Measurements from ENCODE around the gene CHIC2. TPM values are rescaled to one million over a fixed set of nuclear protein-coding genes. Genes with fewer than 3 reads are reported as not detected.

The CHIC2 gene
- polyA plus RNA-seq, 1 donor (not counting 4 experiments of a cell fraction or from before 2014, with no cell fraction given) = 21.9 TPM

DNA sequence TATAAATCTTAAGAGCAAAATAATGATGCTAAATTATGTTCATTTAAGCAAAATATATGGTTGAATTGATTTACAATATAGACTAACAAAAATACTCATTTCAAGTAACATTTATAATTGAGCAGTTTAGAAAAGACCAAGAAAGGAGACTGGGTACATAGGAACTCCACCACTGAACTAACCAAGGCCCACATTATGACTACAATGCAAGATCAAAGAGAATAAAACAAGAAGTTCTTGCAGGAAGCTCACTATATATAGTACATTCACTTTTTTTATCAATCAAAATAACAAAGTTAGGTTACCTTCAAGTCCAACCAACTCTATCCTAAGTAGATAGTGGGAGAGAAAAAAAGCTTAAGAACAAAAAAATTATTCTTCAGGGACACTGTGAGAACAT lies 8.0 kb downstream of the CHIC2 start:
- H3K4me1 ChIP-seq (ENCODE audit: control insufficient read depth, extremely low read depth, insufficient read depth, low read length) = peaks cover 7% of the 10 kb centered on the region
- no peaks in the 10 kb centered on the region for H3K9me1 ChIP-seq (ENCODE audit: control insufficient read depth, extremely low read depth, insufficient read depth, low read length)
- H3K9ac ChIP-seq (ENCODE audit: control insufficient read depth, extremely low read depth, insufficient read depth, low read length) = no peak overlapping the region
- H3K27ac ChIP-seq (ENCODE audit: control insufficient read depth, insufficient read depth, low read length) = no peak overlapping the region
- H2AFZ ChIP-seq (ENCODE audit: control insufficient read depth, low read length) = no peak overlapping the region
- dilution Hi-C loops (cut with MboI; ENCODE audit: extremely low pct_ligation_motif_present, low sequenced_read_pairs) = no loop called here
- no peak for FAIRE-seq
- H4K20me1 ChIP-seq (ENCODE audit: control insufficient read depth, extremely low read depth, insufficient read depth, low read length) = no peaks in the 10 kb centered on the region
- H3K27me3 ChIP-seq (ENCODE audit: control insufficient read depth, extremely low read depth, insufficient read depth, low read length) = no peaks in the 10 kb centered on the region
- peaks cover 96% of the 10 kb centered on the region for H3K79me2 ChIP-seq (ENCODE audit: control insufficient read depth, insufficient read depth, low read length)
- TF ChIP-seq EZH2 (IDR thresholded peaks at IDR 0.05; ENCODE audit: low read length) = no peak
- TF ChIP-seq, protein P1, sequence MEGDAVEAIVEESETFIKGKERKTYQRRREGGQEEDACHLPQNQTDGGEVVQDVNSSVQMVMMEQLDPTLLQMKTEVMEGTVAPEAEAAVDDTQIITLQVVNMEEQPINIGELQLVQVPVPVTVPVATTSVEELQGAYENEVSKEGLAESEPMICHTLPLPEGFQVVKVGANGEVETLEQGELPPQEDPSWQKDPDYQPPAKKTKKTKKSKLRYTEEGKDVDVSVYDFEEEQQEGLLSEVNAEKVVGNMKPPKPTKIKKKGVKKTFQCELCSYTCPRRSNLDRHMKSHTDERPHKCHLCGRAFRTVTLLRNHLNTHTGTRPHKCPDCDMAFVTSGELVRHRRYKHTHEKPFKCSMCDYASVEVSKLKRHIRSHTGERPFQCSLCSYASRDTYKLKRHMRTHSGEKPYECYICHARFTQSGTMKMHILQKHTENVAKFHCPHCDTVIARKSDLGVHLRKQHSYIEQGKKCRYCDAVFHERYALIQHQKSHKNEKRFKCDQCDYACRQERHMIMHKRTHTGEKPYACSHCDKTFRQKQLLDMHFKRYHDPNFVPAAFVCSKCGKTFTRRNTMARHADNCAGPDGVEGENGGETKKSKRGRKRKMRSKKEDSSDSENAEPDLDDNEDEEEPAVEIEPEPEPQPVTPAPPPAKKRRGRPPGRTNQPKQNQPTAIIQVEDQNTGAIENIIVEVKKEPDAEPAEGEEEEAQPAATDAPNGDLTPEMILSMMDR (optimal IDR thresholded peaks at IDR 0.05 in 1 of 3, IDR thresholded peaks at IDR 0.05 in 1 of 3, conservative IDR thresholded peaks at IDR 0.05 in 1 of 3; ENCODE audit: extremely low read depth in 1 of 3, insufficient read depth in 2 of 3, low read length in 3 of 3) = no peak
- no peak for DNase-seq (ENCODE audit: low read depth, low spot score)
- no peaks in the 10 kb centered on the region for H3K36me3 ChIP-seq (ENCODE audit: control insufficient read depth in 2 of 2, extremely low read depth in 1 of 2, insufficient read depth in 2 of 2, low read length in 2 of 2)
- H3K4me3 ChIP-seq (ENCODE audit: control insufficient read depth in 2 of 3, extremely low read depth in 1 of 3, insufficient read depth in 2 of 3, low read depth in 1 of 3, low read length in 3 of 3) = no peak overlapping the region
- no peaks in the 10 kb centered on the region for H3K9me3 ChIP-seq (ENCODE audit: control insufficient read depth, low read depth, low read length)
- H3K4me2 ChIP-seq (ENCODE audit: control insufficient read depth, extremely low read depth, insufficient read depth, low read depth, low read length) = no peak overlapping the region

DNA sequence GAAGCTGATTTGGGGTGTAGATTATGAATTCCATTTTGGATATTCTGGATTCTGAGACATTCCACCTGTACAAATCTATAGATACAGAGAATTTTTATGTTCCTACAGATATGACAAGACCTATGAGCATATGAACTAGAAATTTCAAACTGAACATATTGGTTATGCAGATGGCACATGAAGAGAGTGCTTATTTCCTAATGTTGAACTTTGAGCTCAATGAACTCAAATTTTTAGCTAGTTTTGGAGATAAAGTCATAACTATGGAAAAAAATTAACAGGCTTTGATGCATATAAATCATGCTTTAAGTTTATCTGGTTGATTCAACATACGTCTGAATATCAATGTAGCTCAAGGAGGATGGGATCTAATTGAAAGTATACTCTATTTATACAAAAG lies 8.9 kb downstream of the CHIC2 start:
- Histone ChIP-seq H3K4me1 (ENCODE audit: control insufficient read depth, extremely low read depth, insufficient read depth, low read length) (peaks cover 11% of the 10 kb centered on the region), H3K9me3 (ENCODE audit: control insufficient read depth, low read depth, low read length) (no peaks in the 10 kb centered on the region), H4K20me1 (ENCODE audit: control insufficient read depth, extremely low read depth, insufficient read depth, low read length) (no peaks in the 10 kb centered on the region), H3K27me3 (ENCODE audit: control insufficient read depth, extremely low read depth, insufficient read depth, low read length) (no peaks in the 10 kb centered on the region), H3K36me3 (ENCODE audit: control insufficient read depth in 2 of 2, extremely low read depth in 1 of 2, insufficient read depth in 2 of 2, low read length in 2 of 2) (no peaks in the 10 kb centered on the region), H3K9ac (ENCODE audit: control insufficient read depth, extremely low read depth, insufficient read depth, low read length) (no peak overlapping the region), H3K4me3 (ENCODE audit: control insufficient read depth in 2 of 3, extremely low read depth in 1 of 3, insufficient read depth in 2 of 3, low read depth in 1 of 3, low read length in 3 of 3) (no peak overlapping the region), H3K27ac (ENCODE audit: control insufficient read depth, insufficient read depth, low read length) (no peak overlapping the region), H3K79me2 (ENCODE audit: control insufficient read depth, insufficient read depth, low read length) (peaks cover 96% of the 10 kb centered on the region), H2AFZ (ENCODE audit: control insufficient read depth, low read length) (no peak overlapping the region), H3K4me2 (ENCODE audit: control insufficient read depth, extremely low read depth, insufficient read depth, low read depth, low read length) (no peak overlapping the region), H3K9me1 (ENCODE audit: control insufficient read depth, extremely low read depth, insufficient read depth, low read length) (no peaks in the 10 kb centered on the region)
- DNase-seq (ENCODE audit: low read depth, low spot score) (no peak), FAIRE-seq (no peak)
- TF ChIP-seq EZH2 (IDR thresholded peaks at IDR 0.05; ENCODE audit: low read length) = no peak
- TF ChIP-seq, protein P1 (optimal IDR thresholded peaks at IDR 0.05 in 1 of 3, IDR thresholded peaks at IDR 0.05 in 1 of 3, conservative IDR thresholded peaks at IDR 0.05 in 1 of 3; ENCODE audit: extremely low read depth in 1 of 3, insufficient read depth in 2 of 3, low read length in 3 of 3) = no peak
- dilution Hi-C loops (cut with MboI; ENCODE audit: extremely low pct_ligation_motif_present, low sequenced_read_pairs) = no loop called here
